ENCODE results near the gene ASB16. TPM values are rescaled to one million over a fixed set of nuclear protein-coding genes. Genes with fewer than 3 reads are reported as not detected.
"Not testable (repeated sequence)": the region's sequence is repeated elsewhere in the genome, so short reads cannot be mapped to it uniquely, and the experiment has no call there.

The ASB16 gene
- polyA plus RNA-seq, 1 donor, result 18.2 TPM

DNA sequence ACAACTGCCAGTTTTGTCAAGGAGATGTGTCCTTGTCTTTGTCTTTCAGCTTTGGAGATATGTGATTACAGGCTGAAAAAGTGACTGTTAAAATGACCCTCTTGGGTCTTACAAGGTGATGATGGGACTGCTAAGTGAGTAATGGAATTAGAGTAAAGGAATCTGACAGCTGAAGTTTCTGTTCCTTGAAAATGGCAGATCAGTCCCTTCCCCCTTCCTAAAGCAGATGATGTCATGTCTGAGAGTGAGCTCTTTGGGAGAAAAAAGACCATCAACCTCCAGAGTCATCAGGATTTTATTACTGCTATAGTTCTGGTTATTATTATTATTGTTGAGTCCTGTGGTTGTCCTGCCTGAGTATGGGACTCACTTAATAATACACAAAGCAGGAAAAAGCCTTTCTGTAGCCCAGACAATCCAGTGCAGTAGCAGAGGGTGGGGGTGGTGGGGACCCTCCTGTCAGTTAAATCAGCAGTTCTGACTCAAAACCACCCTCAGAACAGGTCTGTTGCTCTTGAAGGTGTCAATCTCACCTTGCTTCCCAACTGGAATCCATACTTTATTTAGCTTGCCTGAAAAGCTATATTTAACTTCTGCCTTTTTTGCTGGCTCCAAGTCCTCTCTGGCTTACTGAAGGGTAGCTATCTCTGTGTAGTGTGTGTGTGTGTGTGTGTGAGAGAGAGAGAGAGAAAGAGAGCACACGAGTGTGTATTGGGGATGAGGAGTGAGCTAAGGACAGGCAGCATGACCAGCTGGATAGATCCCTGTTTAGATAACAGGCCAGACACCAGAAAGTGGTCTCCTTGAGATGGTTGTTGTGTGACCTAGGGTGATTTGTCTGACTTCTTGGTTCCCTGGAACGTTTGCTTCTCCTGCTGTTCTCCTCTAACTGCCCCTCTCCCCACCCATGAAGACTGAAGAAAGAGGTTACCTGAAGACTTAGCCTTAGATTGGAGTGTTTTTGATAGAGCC is 23.8 kb upstream of the ASB16 start:
- no peak for DNase-seq (ENCODE audit: low read depth)

DNA sequence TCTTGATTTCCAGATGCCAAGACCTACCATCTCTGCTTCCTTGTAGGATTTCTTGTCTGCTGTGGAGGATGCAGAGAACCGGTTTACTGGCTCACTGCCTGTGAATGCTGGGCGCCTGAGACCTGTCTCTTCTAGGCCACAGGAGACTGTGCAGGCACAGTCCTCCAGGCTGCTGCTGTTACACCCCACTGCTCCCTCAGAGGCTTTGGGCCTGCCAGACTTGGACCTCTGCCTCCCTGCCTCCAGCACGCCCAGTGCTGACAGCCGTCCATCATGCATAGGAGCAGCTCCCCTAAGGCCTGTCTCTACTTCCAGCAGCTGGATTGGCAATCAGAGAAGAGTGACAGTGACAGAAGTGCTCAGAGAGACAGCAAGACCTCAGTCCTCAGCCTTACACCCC is 22.7 kb upstream of the ASB16 start:
- DNase-seq (ENCODE audit: low read depth), result no peak

DNA sequence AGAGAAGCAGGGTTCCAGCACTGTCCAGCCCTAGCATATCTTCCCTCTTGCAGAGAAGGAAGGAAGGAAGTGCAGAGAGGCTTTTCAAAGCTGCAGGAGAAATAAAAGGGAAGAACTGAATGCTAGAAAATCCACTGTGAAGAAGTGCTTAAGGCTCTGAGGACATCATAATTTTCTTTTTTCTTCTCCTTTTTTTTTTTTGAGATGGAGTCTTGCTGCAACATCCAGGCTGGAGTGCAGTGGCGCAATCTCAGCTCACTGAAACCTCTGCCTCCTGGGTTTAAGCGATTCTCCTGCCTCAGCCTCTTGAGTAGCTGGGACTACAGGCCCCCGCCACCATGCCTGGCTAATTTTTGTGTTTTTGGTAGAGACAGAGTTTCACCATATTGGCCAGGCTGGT is 21.4 kb upstream of the ASB16 start:
- DNase-seq (ENCODE audit: low read depth), result not testable (repeated sequence)

DNA sequence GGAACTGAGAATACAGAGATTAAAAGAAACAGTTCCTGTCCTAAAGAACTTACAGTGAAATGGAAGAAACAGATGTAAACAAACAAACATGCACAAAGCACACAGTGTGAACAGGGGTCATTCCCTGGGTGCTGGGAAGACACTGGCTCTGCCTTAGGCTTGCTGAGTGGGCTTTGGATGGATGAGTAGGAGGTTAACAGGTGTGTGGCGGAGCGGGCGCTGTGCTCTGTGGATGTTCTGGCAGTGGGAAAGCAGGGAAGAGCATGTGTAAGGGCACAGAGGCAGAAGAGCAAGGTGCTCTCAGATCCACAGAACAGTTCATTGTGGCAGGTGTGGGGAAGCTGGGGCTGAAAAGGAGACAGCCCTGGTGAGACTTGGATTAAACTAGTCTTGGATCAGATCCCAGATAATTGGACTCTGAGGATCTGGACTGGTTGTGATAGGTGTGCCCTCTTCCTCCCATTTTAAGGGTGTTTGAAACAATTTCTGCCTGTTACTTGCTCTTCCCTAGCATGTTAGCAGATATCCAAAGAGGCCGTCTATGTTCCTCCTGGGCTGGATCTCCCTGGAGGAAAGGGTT is 20.7 kb upstream of the ASB16 start:
- DNase-seq (ENCODE audit: low read depth), result no peak

DNA sequence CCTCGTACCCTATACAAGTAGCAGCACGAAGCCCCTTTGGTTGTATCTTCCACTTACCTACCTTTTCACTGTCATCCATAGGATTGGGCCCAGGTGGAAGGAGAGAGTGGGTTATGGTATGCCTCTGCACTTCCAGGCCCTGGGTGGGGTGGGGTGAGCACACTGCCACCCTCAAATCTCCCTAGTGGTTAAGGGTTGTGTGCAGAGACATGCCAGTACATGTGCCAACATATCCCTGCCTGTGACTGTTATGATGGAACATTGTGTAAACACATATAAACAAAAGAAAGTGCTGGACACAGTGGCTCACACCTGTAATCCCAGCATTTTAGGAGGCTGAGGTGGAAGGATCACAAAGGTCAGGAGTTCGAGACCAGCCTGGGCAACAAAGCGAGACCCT is 17.6 kb upstream of the ASB16 start:
- DNase-seq (ENCODE audit: low read depth), result no peak

DNA sequence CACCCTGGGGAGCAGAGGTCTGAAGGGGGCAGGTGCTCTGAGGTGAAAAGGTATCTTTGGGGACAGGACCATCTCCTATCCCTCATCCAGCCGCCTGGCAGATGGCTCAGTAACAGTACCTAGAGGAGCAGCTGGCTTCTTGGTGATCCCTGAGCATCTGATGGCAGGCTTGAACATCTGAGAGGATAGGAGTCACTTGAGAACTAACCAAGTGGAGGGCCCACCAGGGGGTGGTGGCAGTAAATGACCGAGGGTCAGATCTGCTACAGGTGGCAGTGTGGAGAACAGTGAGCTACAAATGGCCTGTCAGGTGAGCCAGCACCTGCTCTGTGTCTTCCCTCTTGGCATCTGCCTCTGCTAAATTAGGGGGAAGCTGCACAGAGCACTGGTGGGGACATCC is 15.0 kb upstream of the ASB16 start:
- DNase-seq (ENCODE audit: low read depth), result no peak

DNA sequence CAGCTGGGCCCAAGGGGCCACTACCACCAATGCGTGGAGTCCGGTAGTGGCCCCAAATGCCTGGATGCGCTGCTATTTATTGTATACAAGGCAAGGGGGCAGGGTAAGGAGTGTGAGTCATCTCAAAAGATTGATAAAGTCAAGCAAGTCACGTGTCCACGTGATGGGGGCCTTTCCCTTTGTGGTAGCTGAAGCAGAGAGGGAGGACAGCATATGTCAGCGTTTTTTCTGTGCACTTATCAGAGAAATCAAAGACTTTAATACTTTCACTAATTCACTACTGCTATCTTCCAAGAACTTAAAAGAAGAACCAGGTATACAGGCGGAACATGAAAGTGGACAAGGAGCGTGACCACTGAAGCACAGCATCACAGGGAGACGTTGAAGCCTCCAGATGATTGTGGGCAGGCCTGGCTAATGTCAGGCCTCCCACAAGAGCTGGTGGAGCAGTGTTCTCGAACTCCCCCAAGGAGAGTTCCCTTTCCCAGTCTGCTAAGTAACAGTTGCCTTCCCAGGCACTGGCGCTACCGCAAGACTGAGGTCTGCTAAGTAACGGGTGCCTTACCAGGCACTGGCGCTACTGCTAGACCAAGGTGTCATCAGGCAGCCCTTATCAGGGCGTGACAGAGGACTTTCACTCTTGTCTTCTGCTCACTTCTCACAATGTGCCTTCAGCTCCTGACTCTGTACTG is 10.8 kb upstream of the ASB16 start:
- DNase-seq (ENCODE audit: low read depth), result no peak

DNA sequence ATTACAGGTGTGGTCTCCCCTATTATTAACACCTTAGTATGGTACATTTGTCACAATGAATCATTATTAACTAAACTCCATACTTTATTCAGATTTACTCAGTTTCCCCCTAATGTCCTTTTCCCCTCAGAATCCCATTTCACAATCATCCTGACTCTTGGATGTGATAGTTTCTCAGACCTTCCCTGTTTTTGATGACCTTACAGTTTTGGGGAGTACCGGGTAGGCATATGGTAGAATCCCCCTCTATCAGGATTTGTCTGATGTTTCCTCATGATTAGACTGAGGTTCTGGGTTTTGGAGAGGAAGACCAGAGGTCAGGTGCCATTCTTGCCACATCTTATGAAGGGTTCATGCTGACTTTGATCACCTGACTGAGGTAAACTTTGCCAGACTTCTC is 6.0 kb upstream of the ASB16 start:
- no peak for DNase-seq (ENCODE audit: low read depth)

DNA sequence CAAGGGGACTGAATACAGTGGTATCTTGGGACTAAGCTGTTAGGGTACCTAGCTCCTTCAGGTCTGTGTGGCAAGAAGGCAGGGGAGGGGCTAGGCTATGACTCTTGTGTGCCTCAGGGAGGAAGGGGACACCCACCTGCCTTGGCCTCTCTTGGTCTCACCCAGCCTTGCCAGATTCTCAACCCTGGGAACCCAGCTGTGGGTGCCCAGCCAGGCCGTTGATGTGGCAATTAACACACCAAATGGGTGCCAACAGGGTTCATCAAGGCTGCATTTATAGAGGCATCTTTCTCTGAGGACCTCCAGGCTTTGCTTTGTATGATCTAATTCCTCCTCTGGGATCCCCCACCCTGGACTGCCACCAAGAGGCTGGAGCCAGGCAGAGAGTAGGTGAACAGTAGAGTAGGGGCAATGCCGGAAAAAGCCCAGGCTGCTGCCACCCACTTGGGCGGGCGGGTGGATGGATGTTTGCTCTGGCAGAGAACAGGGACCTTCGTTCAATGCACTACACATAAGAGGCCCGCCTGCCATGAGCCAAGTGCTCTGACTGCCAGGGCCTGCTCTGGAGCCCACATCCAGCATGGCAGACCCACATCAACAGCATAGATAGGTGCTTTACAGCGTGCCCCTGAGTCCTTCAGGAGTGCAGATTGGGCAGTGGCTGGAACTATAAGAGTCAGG is 3.2 kb upstream of the ASB16 start:
- no peak for DNase-seq (ENCODE audit: low read depth)

DNA sequence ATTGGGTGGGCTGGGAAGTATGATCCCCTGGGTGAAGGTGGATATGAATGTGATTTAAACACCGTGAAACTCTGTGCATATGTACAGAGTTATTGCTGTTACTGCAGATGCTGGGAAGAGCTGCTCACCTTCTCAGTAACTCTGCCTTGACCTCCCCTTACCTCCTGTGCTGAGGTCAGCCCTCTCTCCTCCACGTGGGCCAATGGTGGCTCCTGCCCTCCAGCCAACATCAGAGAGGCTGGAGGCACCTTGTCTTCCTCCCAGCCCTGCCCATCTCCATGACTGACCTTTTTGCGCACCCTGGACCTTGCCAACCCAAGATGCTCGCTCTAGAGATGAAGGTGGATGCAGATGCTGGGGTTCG is 387 bp upstream of the ASB16 start:
- no peak for DNase-seq (ENCODE audit: low read depth)

DNA sequence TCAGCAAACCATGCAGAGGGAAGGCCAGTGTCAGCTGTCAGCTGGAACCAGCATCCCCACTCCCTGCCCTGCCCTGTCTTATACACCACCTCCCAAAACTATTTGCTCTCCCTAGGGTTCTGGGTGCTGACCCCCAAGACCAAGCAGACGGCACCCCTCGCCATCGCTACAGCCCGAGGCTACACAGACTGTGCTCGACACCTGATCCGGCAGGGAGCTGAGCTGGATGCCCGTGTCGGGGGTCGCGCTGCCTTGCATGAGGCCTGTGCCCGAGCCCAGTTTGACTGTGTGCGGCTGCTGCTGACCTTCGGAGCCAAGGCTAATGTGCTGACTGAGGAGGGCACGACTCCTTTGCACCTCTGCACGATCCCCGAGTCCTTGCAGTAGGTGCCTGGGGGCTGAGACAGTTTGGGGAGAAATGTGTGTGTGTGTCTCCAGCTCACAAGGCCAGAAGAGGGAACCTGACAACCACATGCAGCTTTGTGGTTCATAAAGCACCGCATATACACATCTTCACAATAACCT is 1.5 kb downstream of the ASB16 start:
- no peak for DNase-seq (ENCODE audit: low read depth)

DNA sequence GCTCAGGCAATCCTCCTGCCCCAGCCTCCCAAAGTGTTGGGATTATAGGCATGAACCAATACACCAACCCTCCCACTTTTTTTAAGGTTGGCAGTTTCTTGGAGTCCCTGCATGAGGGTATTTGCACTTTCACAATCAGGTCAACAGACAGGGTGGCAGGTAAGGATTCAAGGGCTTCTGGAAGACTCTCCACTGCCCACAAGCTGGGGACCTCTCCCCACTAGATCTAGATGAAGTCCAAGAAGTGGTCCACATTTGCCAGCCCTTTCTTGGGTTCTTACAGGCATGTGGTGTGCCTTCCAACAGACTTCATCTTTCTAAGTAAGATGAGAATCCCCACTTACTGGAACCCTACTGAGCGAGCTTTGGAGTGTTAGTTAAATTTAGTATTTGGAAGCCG is 3.9 kb downstream of the ASB16 start:
- no peak for DNase-seq (ENCODE audit: low read depth)

DNA sequence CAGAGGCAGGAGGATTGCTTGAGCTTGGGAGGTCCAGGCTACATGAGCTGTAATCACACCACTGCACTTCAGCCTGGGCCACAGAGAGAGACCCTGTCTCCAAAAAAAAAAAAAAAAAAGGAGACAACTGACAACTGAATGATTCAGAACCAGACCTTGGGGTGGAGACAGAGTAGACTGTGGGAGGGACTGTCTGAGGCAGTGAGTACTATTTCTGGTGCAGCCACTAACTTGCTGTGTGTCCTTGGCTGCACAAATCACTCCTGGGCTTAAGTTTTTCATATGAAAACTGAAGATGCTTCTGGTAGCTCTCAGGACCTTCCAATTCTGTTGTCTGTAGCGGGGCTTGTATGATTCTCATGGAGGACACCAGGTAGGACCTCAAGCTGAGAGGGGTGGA is 5.8 kb downstream of the ASB16 start:
- DNase-seq (ENCODE audit: low read depth), result no peak

DNA sequence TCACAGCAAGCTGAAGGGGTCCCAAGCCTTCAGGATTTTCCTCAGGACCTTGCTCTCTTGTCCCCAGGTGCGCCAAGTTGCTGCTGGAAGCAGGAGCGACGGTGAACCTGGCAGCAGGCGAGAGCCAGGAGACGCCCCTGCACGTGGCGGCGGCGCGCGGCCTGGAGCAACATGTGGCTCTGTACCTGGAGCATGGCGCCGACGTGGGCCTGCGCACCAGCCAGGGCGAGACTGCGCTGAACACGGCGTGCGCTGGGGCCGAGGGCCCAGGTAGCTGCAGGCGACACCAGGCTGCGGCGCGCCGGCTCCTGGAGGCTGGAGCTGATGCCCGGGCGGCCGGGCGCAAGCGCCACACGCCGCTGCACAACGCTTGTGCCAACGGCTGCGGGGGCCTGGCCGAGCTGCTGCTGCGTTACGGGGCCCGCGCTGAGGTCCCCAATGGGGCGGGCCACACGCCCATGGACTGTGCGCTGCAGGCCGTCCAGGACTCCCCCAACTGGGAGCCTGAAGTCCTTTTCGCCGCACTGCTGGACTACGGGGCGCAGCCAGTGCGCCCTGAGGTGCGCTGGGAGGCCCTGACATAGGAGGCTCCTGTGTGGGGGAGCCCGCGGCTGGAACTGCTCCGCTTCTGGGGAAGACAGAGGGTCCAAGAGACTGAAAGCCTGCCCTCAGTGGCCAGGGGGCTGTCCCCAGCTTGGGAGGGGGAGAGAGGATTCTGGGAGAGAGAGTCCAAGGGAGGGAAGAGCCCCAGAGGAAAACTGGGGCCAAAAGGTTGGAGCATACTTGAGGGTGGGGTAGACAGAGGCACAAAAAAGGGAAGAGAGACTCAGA is 6.4 kb downstream of the ASB16 start:
- no peak for DNase-seq (ENCODE audit: low read depth)

DNA sequence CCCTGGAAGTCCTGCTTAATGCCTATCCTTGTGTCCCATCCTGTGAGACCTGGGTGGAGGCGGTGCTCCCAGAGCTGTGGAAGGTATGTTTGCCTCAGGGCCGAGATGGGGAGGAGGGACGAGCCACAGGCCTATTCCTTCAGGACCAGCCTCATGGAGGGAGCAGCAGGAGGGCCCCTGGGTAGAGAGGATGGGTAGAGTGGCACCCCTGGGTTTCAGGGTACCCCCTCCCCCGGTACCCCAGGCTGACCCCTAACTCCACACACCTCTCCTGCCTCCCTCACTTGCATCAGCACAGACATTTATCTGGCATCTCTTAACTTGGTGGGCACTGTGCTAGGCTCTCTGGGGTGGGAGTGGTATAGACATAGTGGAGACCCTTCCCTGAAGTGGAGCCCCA is 7.1 kb downstream of the ASB16 start:
- no peak for DNase-seq (ENCODE audit: low read depth)

DNA sequence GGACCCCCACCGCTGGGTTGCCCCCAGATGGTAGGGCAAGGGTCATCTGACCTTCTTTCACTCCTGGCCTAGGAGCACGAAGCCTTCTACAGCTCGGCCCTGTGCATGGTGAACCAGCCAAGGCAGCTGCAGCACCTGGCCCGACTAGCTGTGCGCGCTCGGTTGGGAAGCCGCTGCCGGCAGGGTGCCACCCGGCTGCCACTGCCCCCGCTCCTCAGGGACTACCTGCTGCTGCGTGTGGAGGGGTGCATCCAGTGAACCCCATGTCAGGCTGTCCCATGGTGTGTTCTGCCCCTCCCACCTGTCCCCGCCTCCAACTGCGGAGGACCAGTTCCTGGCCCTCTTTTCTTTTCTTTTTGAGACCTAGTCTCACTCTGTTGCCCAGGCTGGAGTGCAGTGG is 7.6 kb downstream of the ASB16 start:
- DNase-seq (ENCODE audit: low read depth), result no peak

DNA sequence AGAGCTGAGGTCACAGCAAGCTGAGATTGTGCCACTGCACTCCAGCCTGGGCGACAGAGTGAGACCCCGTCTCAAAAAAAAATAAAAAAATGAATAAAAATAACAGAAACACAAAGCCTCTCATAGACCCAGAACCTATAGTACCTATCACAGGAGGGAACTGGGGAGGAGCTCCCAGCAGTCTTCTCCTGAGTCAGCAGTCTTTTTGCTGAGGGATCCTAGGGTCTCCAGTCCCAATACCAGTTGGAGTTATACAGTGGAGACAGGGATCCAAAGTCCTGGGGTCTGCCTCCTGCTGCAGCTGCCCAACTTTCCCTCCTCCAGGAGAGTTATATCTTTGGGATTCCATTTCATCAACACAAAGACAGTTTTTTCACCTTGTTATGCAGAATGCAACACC is 12.5 kb downstream of the ASB16 start:
- DNase-seq (ENCODE audit: low read depth), result no peak

DNA sequence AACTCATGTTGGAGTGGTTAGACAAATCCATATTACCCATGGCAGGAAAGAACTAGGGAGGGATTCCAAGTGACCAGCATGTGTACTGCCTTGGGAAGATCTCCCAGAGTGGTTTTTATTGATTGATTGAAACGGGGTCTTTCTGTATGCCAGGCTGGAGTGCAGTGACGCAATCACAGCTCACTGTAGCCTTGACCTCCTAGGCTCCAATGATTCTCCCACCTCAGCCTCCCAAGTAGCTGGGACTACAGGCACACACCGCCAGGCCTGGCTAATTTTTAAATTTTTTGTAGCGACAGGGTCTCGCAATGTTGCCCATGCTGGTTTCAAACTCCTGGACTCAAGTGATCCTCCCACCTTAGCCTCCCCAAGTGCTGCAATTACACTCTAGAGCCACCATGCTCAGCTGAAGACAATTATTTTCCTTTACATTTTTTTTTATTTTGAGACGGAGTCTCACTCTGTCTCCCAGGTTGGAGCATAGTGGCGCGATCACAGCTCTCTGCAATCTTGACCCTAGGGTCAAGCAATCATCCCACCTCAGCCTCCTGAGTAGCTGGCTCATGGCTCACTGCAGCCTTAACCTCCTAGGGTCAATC is 13.8 kb downstream of the ASB16 start:
- no peak for DNase-seq (ENCODE audit: low read depth)

DNA sequence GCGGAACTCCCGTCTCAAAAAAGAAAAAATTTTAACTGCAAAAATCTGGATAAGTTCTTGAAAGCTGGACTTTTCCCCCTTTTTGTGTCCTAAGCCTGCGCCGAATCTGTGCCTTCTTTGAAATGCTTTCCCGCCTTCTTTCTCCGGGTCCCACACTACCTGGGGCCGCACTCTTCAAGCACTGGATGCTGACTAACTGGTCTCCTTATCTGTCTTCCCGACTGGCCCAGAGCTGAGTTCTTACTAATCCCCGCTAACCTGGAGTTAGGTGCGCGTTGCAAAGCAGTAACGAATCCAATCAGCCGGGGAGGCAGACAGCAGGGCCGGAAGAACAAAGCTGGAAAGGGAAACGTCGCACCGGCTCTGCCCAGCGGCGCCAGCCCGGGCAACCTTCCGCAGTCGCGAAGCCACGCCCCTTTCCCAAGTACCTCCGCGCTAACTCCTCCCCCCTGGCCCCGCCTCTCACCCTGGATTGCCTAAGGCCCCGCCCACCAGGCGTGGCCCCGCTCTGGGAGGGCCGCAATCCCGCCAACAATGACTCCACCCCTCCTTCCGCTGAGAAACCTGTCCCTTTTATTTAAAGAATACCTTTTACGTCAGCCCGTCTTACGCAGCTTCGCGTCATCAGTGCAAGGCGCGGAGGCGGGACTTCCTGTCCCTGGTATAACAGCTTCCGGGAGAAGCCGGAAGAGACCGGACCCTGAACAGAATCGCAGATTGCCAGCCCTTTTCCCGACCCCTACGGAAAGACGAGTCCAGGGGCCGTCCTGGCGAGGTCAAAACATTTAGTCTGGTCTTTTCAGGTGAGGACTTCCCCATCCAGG is 16.0 kb downstream of the ASB16 start, which contains the start of gene TMUB2:
Gene TMUB2 (plus strand): TSS at position 666 of the 824 bp plus-strand sequence. CDS start 737 bp downstream, outside the sequence.
- DNase-seq (ENCODE audit: low read depth), result peak; percentile 98

All from forelimb muscle (tissue), 1 donor.